Measurements from ENCODE around the gene OR5H15. TPM values are rescaled to one million over a fixed set of nuclear protein-coding genes. Genes with fewer than 3 reads are reported as not detected.

OR5H15 gene
- total and polyA plus RNA-seq, 2 donors (not counting 1 experiment from before 2014, with no cell fraction given): not detected

DNA sequence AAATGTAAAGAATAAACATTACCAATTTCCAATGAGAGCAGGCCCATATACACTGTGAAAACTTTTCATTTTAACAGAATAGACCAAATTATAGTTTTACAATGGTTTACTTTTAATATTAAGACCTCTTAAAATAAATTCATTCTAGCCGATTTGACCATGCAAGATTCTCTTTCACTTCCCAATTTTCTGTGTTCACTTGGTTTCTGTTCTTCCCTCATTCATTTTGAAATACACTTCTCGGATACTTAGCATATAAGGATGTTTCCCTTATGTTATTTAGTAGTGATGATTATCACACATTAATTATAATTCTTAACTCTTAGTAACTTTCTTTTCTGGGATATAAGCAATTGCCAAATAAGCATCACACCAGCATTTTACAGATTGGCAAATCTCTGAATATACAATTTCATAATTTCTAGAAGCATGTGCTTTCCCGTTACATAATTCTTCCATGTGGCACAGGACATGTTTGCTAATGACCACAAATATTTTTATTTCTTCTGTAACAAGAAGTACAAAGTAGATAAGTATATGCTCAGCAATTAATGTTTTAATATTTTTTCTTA, 13.9 kb downstream of the OR5H15 start:
- H3K4me3 ChIP-seq (replicated peaks in 1 of 4; ENCODE audit: control extremely low read depth in 1 of 4, insufficient read depth in 1 of 4, low read depth in 3 of 4, low read length in 4 of 4): no peak overlapping the region
- no peak for TF ChIP-seq EZH2 (IDR thresholded peaks at IDR 0.05; ENCODE audit: low read length, missing control alignments)
- TF ChIP-seq, protein P1, sequence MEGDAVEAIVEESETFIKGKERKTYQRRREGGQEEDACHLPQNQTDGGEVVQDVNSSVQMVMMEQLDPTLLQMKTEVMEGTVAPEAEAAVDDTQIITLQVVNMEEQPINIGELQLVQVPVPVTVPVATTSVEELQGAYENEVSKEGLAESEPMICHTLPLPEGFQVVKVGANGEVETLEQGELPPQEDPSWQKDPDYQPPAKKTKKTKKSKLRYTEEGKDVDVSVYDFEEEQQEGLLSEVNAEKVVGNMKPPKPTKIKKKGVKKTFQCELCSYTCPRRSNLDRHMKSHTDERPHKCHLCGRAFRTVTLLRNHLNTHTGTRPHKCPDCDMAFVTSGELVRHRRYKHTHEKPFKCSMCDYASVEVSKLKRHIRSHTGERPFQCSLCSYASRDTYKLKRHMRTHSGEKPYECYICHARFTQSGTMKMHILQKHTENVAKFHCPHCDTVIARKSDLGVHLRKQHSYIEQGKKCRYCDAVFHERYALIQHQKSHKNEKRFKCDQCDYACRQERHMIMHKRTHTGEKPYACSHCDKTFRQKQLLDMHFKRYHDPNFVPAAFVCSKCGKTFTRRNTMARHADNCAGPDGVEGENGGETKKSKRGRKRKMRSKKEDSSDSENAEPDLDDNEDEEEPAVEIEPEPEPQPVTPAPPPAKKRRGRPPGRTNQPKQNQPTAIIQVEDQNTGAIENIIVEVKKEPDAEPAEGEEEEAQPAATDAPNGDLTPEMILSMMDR (conservative IDR thresholded peaks at IDR 0.05 in 1 of 2, IDR thresholded peaks at IDR 0.05 in 1 of 2; ENCODE audit: low read depth in 1 of 2, low read length in 2 of 2): no peak
- no peaks in the 10 kb centered on the region for H3K4me1 ChIP-seq (ENCODE audit: control insufficient read depth, extremely low read depth, insufficient read depth, low read length)
- H4K20me1 ChIP-seq (ENCODE audit: control insufficient read depth, extremely low read depth, insufficient read depth, low read length): no peaks in the 10 kb centered on the region
- H3K9ac ChIP-seq (ENCODE audit: insufficient read depth, low read length): no peak overlapping the region
- H3K4me2 ChIP-seq (ENCODE audit: extremely low read depth, insufficient read depth, low read length): no peak overlapping the region
- no peaks in the 10 kb centered on the region for H3K27me3 ChIP-seq (ENCODE audit: control insufficient read depth, insufficient read depth, low read length)
- H3K9me3 ChIP-seq (ENCODE audit: control insufficient read depth, insufficient read depth, low read depth, low read length): no peaks in the 10 kb centered on the region
- no peaks in the 10 kb centered on the region for H3K79me2 ChIP-seq (ENCODE audit: control insufficient read depth, insufficient read depth, low read length)
- no peaks in the 10 kb centered on the region for H3K36me3 ChIP-seq (ENCODE audit: control insufficient read depth, insufficient read depth, low read length)
- DNase-seq (ENCODE audit: low read depth in 2 of 2): no peak
- H2AFZ ChIP-seq (ENCODE audit: low read length): no peak overlapping the region
- H3K27ac ChIP-seq (ENCODE audit: insufficient read depth, low read length): no peak overlapping the region

DNA sequence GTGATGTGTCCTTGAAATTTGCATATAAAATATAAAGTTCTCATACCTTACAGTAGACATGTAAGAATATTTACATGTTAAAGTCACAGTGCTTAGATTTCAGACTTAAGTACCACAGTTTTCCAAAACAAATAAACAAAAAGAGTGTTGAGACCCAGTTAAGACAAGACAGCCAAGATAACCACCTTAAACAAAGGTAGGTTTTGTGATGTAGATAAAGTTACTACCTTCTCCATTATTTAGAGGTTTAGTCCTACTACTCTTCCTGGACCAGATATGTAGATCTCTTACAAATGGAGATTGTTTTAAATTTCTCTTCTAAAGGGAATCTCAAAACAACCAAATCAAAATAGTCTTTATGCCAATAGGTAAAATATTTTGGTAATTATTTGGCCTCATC, 15.7 kb downstream of the OR5H15 start:
- Histone ChIP-seq H4K20me1 (ENCODE audit: control insufficient read depth, extremely low read depth, insufficient read depth, low read length) (no peaks in the 10 kb centered on the region), H3K9me3 (ENCODE audit: control insufficient read depth, insufficient read depth, low read depth, low read length) (no peaks in the 10 kb centered on the region), H2AFZ (ENCODE audit: low read length) (no peak overlapping the region), H3K9ac (ENCODE audit: insufficient read depth, low read length) (no peak overlapping the region), H3K79me2 (ENCODE audit: control insufficient read depth, insufficient read depth, low read length) (no peaks in the 10 kb centered on the region), H3K27me3 (ENCODE audit: control insufficient read depth, insufficient read depth, low read length) (no peaks in the 10 kb centered on the region), H3K27ac (ENCODE audit: insufficient read depth, low read length) (no peak overlapping the region), H3K4me2 (ENCODE audit: extremely low read depth, insufficient read depth, low read length) (no peak overlapping the region), H3K4me3 (replicated peaks in 1 of 4; ENCODE audit: control extremely low read depth in 1 of 4, insufficient read depth in 1 of 4, low read depth in 3 of 4, low read length in 4 of 4) (no peak overlapping the region), H3K4me1 (ENCODE audit: control insufficient read depth, extremely low read depth, insufficient read depth, low read length) (no peaks in the 10 kb centered on the region), H3K36me3 (ENCODE audit: control insufficient read depth, insufficient read depth, low read length) (no peaks in the 10 kb centered on the region)
- TF ChIP-seq, protein P1 (conservative IDR thresholded peaks at IDR 0.05 in 1 of 2, IDR thresholded peaks at IDR 0.05 in 1 of 2; ENCODE audit: low read depth in 1 of 2, low read length in 2 of 2): no peak
- TF ChIP-seq EZH2 (IDR thresholded peaks at IDR 0.05; ENCODE audit: low read length, missing control alignments): no peak
- DNase-seq (ENCODE audit: low read depth in 2 of 2): no peak

DNA sequence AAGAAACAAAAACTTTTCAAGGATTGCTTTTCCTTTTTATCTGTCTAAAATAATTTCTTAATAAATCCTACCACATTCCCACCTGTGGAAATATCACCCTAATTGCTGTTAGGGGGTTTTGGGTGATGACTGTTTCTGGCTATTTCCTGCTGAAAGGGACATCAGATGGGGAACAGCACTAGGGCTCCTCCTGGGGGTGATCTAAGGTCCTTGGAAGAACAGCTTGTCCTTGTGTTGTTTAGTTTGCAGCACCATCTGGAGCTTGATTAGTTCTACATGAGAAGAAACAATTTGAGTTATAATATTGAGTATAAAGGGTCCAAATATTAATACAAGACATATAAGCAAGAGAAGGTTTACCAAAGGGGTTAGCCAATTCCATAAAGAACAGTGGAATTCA, 18.7 kb downstream of the OR5H15 start:
- Histone ChIP-seq H3K9me3 (ENCODE audit: control insufficient read depth, insufficient read depth, low read depth, low read length) (no peaks in the 10 kb centered on the region), H3K9ac (ENCODE audit: insufficient read depth, low read length) (no peak overlapping the region), H3K4me1 (ENCODE audit: control insufficient read depth, extremely low read depth, insufficient read depth, low read length) (no peaks in the 10 kb centered on the region), H3K79me2 (ENCODE audit: control insufficient read depth, insufficient read depth, low read length) (no peaks in the 10 kb centered on the region), H2AFZ (ENCODE audit: low read length) (no peak overlapping the region), H3K27ac (ENCODE audit: insufficient read depth, low read length) (no peak overlapping the region), H3K36me3 (ENCODE audit: control insufficient read depth, insufficient read depth, low read length) (no peaks in the 10 kb centered on the region), H4K20me1 (ENCODE audit: control insufficient read depth, extremely low read depth, insufficient read depth, low read length) (no peaks in the 10 kb centered on the region), H3K27me3 (ENCODE audit: control insufficient read depth, insufficient read depth, low read length) (no peaks in the 10 kb centered on the region), H3K4me3 (replicated peaks in 1 of 4; ENCODE audit: control extremely low read depth in 1 of 4, insufficient read depth in 1 of 4, low read depth in 3 of 4, low read length in 4 of 4) (no peak overlapping the region), H3K4me2 (ENCODE audit: extremely low read depth, insufficient read depth, low read length) (no peak overlapping the region)
- no peak for DNase-seq (ENCODE audit: low read depth in 2 of 2)
- TF ChIP-seq, protein P1 (conservative IDR thresholded peaks at IDR 0.05 in 1 of 2, IDR thresholded peaks at IDR 0.05 in 1 of 2; ENCODE audit: low read depth in 1 of 2, low read length in 2 of 2): no peak
- TF ChIP-seq EZH2 (IDR thresholded peaks at IDR 0.05; ENCODE audit: low read length, missing control alignments): no peak

Data from fibroblast of lung (primary cell).